Measurements from ENCODE around the gene AMPH. TPM values are rescaled to one million over a fixed set of nuclear protein-coding genes. Genes with fewer than 3 reads are reported as not detected.

The AMPH gene
- total RNA-seq, 6 experiments from 2014 or later: 4.5 to 6.2 (median 5.8) TPM

DNA sequence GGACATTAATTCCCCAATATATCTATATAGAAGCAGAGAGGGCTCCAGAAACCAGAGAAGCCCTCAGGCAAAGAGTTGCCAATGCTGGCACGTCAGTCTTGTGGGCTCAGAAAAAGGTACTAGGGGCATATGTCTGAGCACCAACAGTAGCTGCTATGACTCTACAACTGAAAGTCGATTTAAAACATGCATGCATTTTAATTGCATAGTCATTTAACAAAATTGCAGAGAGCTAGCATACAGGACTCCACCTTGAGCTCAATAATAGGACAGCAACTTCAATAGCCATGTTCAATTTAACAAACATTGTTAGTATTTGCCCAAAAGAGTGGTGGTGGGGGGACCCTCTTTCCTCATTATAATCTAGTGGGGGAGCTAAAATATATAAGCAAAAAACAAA is 126.5 kb downstream of the AMPH start:
- DNase-seq: no peak
- peaks cover 27% of the 10 kb centered on the region for H3K4me1 Mint-ChIP-seq (ENCODE audit: low read depth)
- H3K36me3 Mint-ChIP-seq (ENCODE audit: low read depth): no peaks in the 10 kb centered on the region
- H3K27me3 Mint-ChIP-seq (ENCODE audit: insufficient read depth): peaks cover 2% of the 10 kb centered on the region; the same call in 1 of the 2 replicates
- H3K4me3 Mint-ChIP-seq: no peak overlapping the region
- no peaks in the 10 kb centered on the region for H3K9me3 Mint-ChIP-seq
- TF ChIP-seq, protein P1, sequence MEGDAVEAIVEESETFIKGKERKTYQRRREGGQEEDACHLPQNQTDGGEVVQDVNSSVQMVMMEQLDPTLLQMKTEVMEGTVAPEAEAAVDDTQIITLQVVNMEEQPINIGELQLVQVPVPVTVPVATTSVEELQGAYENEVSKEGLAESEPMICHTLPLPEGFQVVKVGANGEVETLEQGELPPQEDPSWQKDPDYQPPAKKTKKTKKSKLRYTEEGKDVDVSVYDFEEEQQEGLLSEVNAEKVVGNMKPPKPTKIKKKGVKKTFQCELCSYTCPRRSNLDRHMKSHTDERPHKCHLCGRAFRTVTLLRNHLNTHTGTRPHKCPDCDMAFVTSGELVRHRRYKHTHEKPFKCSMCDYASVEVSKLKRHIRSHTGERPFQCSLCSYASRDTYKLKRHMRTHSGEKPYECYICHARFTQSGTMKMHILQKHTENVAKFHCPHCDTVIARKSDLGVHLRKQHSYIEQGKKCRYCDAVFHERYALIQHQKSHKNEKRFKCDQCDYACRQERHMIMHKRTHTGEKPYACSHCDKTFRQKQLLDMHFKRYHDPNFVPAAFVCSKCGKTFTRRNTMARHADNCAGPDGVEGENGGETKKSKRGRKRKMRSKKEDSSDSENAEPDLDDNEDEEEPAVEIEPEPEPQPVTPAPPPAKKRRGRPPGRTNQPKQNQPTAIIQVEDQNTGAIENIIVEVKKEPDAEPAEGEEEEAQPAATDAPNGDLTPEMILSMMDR (IDR thresholded peaks at IDR 0.05): no peak
- H3K27ac Mint-ChIP-seq: no peak overlapping the region

DNA sequence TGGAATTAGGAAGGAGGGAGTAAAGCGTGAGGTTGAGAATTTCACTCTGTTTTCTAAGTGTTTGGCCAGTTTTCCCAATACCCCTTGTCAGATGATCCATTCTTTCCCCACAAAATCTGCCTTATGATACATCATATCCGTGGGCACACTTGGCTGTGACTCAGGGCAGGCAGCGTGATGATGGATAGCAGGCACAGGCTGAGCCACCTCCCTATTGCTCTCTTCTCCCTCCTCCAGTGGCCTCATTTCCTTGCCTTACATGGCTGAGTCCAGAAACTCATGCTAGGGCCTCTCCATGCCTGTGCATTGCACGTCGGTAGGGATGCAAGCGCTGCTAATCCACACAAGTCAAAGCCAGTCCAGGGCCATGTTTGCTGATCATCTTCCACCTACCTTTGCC is 128.3 kb downstream of the AMPH start:
- Mint-ChIP-seq H3K9me3 (no peaks in the 10 kb centered on the region), H3K4me1 (ENCODE audit: low read depth) (peaks cover 27% of the 10 kb centered on the region), H3K4me3 (no peak overlapping the region), H3K27me3 (ENCODE audit: insufficient read depth) (peaks cover 2% of the 10 kb centered on the region; the same call in 1 of the 2 replicates), H3K27ac (no peak overlapping the region), H3K36me3 (ENCODE audit: low read depth) (no peaks in the 10 kb centered on the region)
- DNase-seq: no peak
- TF ChIP-seq, protein P1 (IDR thresholded peaks at IDR 0.05): no peak

DNA sequence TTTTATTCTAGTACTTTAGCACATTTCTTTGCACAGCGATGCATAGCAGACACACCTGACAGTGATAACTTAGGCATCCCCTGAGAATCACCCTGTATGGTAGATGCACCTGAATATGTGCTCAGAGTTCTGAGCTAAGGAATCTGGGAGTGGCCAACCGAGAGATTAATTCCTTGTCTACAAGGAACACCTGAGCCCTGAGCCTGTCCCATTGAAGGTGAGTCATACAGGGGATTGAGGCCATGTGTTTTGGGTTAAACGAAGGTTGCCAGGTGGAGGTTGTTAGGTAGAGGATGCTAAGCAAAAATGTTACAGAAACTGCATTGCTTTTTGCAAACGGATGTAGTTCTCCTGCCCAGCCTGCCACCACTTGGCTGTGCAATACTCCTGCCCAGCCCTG is 128.9 kb downstream of the AMPH start:
- DNase-seq: no peak
- TF ChIP-seq, protein P1 (IDR thresholded peaks at IDR 0.05): no peak
- Mint-ChIP-seq H3K27ac (no peak overlapping the region), H3K36me3 (ENCODE audit: low read depth) (no peaks in the 10 kb centered on the region), H3K4me1 (ENCODE audit: low read depth) (peaks cover 21% of the 10 kb centered on the region), H3K27me3 (ENCODE audit: insufficient read depth) (peaks cover 2% of the 10 kb centered on the region; the same call in 1 of the 2 replicates), H3K9me3 (no peaks in the 10 kb centered on the region), H3K4me3 (no peak overlapping the region)

DNA sequence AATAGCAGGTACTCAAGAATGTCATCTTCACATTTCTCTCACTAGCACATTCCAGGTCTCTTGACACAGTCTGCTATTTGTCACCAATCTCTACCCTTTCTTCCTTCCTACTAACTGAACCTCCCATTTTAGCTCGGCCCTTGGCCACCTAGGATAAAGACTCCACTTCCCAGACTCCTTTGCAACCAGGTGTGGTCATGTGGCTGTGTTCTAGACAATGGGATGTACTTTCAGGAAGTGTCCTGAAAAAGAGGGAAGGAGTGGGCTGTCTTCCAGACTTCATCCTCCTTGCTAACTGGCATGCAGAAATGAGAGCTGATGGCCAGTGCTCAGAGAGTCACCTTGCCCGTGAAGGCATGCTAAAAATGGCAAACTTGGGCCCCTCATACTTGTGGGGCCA is 139.2 kb downstream of the AMPH start:
- no peak overlapping the region for H3K27ac Mint-ChIP-seq
- H3K9me3 Mint-ChIP-seq: no peaks in the 10 kb centered on the region; the same call in 1 of the 2 replicates
- no peak overlapping the region for H3K4me3 Mint-ChIP-seq
- no peaks in the 10 kb centered on the region for H3K36me3 Mint-ChIP-seq (ENCODE audit: low read depth)
- H3K4me1 Mint-ChIP-seq (ENCODE audit: low read depth): no peaks in the 10 kb centered on the region
- no peak for DNase-seq
- TF ChIP-seq, protein P1 (IDR thresholded peaks at IDR 0.05): no peak
- H3K27me3 Mint-ChIP-seq (ENCODE audit: insufficient read depth): no peaks in the 10 kb centered on the region

DNA sequence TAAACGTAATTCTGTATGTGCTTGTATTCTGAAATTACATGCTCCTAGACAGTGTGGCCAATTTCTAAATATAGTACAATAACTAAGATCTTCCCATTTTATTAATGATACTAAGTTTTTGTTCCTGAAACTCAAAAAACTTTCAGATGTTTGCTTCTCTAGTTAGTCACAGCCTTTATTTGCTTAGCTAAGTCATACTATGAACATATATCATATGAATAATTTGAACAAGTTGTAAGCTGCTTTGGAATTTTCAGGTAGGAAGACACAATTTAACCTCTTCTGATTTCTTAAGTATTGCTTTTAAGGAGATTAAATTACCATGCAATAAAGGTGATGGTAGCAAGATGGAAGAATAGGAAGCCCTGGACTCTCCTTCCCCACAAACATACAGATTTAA is 148.7 kb downstream of the AMPH start:
- H3K27me3 Mint-ChIP-seq (ENCODE audit: insufficient read depth): no peaks in the 10 kb centered on the region; the same call in 1 of the 2 replicates
- H3K36me3 Mint-ChIP-seq (ENCODE audit: low read depth): no peaks in the 10 kb centered on the region; the same call in none of the 2 replicates

More for the DNA sequence above, 148.7 kb downstream of the AMPH start:
- Mint-ChIP-seq H3K4me1 (ENCODE audit: low read depth) (peaks cover 10% of the 10 kb centered on the region), H3K27ac (no peak overlapping the region), H3K9me3 (peaks cover 15% of the 10 kb centered on the region), H3K4me3 (no peak overlapping the region)
- TF ChIP-seq, protein P1 (IDR thresholded peaks at IDR 0.05): no peak
- no peak for DNase-seq

Measured in HFFc6 (cell line).